OCI-LY1 (cell line): ENCODE data around the gene GJC3.

Source experiments
- H2AFZ ChIP-seq: fragments of 200-600 bp; sonication (generic), shearing (Covaris generic); 2 replicates; pipeline ENCODE4 v1.6.0; 2014; ENCODE audit warnings: antibody characterized with exemption, mild to moderate bottlenecking, low read length
- H3F3A ChIP-seq: fragments of 200-600 bp; sonication (generic), shearing (Covaris generic); 2 replicates; pipeline ENCODE4 v1.6.0; 2014; ENCODE audit warnings: mild to moderate bottlenecking, antibody characterized with exemption, low read length, moderate library complexity; ENCODE audit not compliant: insufficient read depth
- H3K27ac ChIP-seq: fragments of 200-600 bp; sonication (generic); 2 replicates; pipeline ENCODE4 v1.5.1; 2014; ENCODE audit warnings: low read length, mixed run types, mild to moderate bottlenecking, low read depth; ENCODE audit not compliant: poor library complexity, severe bottlenecking
- H3K27me3 ChIP-seq: fragments of 200-600 bp; sonication (generic); 2 replicates; pipeline ENCODE4 v1.6.0; 2014; ENCODE audit warnings: antibody characterized with exemption, mild to moderate bottlenecking, low read length, moderate library complexity; ENCODE audit not compliant: insufficient read depth
- H3K36me3 ChIP-seq: fragments of 200-600 bp; sonication (generic); 2 replicates; pipeline ENCODE4 v1.6.1; 2014; ENCODE audit warnings: mild to moderate bottlenecking, antibody characterized with exemption, low read length, moderate library complexity, mixed read lengths; ENCODE audit not compliant: insufficient read depth
- H3K4me1 ChIP-seq: fragments of 200-600 bp; sonication (generic); 2 replicates; pipeline ENCODE4 v1.5.1; 2014; ENCODE audit warnings: mild to moderate bottlenecking, low read length, moderate library complexity; ENCODE audit not compliant: insufficient read depth, severe bottlenecking
- H3K4me2 ChIP-seq: fragments of 200-600 bp; sonication (generic), shearing (Covaris generic); 2 replicates; pipeline ENCODE4 v1.6.1; 2014; ENCODE audit warnings: low read length
- H3K4me3 ChIP-seq: fragments of 200-600 bp; sonication (generic); 2 replicates; pipeline ENCODE4 v1.5.1; 2014; ENCODE audit warnings: low read length, low read depth, mild to moderate bottlenecking, mixed read lengths; ENCODE audit not compliant: poor library complexity, severe bottlenecking
- H3K79me2 ChIP-seq: fragments of 200-600 bp; shearing (Covaris generic); 2 replicates; pipeline ENCODE4 v1.6.1; 2016; ENCODE audit warnings: mixed run types, low read length, mixed read lengths; ENCODE audit not compliant: insufficient read depth
- H3K9ac ChIP-seq: fragments of 200-600 bp; sonication (generic), shearing (Covaris generic); 2 replicates; pipeline ENCODE4 v1.6.1; 2014; ENCODE audit warnings: mild to moderate bottlenecking, low read length, mixed read lengths
- H3K9me2 ChIP-seq: fragments of 200-600 bp; sonication (generic), shearing (Covaris generic); 2 replicates; pipeline ENCODE4 v1.6.1; 2014; ENCODE audit warnings: low read depth, mild to moderate bottlenecking, low read length, mixed read lengths
- H3K9me3 ChIP-seq: fragments of 200-600 bp; shearing (Covaris generic); 2 replicates; pipeline ENCODE4 v1.6.1; 2014; ENCODE audit warnings: low read length, mixed read lengths
- H4K20me1 ChIP-seq: fragments of 200-600 bp; sonication (generic), shearing (Covaris generic); 2 replicates; pipeline ENCODE4 v1.6.0; 2016; ENCODE audit warnings: mild to moderate bottlenecking, low read length; ENCODE audit not compliant: insufficient read depth
- CTCF ChIP-seq: fragments of 200-600 bp; sonication (generic), shearing (Covaris generic); IDR thresholded peaks from 2 replicates; pipeline ENCODE4 v1.5.1; 2017; ENCODE audit warnings: mild to moderate bottlenecking, antibody characterized with exemption, low read length, moderate library complexity, mixed read lengths
- EZH2 ChIP-seq: fragments of 200-600 bp; sonication (generic), shearing (Covaris generic); IDR thresholded peaks from 2 replicates; pipeline ENCODE4 v1.8.0; 2017; ENCODE audit warnings: borderline replicate concordance, mixed run types, mild to moderate bottlenecking, antibody characterized with exemption, low read length, moderate library complexity, mixed read lengths

Gene GJC3

DNA sequence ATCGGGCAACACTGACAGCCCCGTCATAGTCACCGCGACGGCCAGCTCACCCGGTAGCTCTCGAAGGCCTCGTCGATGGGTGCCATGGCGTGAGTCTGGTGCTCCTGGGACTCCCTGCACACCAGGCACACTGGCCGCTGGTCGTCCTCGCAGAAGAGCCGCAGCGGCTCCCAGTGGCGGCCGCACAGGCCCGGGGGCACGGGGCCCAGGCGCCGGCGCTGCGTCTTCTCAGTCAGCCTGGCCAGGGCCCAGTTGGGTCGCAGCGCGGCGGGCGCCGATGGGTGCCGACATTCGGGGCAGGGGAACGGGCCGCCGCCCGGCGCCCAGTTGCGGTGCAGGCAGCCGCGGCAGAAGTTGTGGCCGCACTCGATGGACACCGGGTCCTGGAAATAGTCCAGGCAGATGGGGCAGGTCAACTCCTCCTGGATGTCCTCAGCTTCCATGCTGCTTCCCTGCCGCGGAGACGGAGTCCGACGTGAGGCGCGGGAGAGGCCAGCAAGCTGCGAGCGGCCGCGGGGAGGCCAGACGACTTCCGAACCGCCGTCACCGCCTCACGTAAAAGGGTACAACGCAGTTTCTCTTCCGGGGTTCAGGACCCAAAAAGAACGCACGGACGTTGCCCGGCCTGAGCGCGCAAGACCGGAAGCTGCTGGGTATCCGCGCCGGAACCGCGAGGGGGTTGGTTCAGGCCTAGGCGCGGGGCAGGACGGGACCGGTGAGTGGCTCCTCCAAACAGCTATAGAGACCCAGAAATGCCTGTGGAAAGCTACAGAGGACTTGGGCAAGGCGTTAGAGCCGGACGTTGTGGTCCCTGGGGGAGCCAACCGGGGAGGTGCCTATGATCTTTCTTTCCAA lies 10.2 kb downstream of the GJC3 start, which contains the start of gene TRIM4:
TRIM4 (minus strand) TSS at position 572 of the 855 bp plus-strand sequence; CDS start at position 443, 129 bp downstream.
- peak within 1 kb of the TSS; percentile 31 for H3K27ac ChIP-seq

GRCh38 chr7:99910976-99911375 lies 18.4 kb downstream of the GJC3 start:
- Histone ChIP-seq H3K27me3 (no peaks in the 10 kb centered on the region), H3K4me2 (no peak overlapping the region), H3K4me3 (no peak overlapping the region), H3K9me2 (no peaks in the 10 kb centered on the region), H2AFZ (no peak overlapping the region), H3K9ac (no peak overlapping the region), H3K4me1 (no peaks in the 10 kb centered on the region), H3F3A (no peaks in the 10 kb centered on the region), H3K79me2 (peaks cover 13% of the 10 kb centered on the region; the same call in 1 of the 2 replicates), H4K20me1 (no peaks in the 10 kb centered on the region), H3K36me3 (peaks cover 56% of the 10 kb centered on the region), H3K27ac (no peak overlapping the region), H3K9me3 (no peaks in the 10 kb centered on the region)
- no peak for TF ChIP-seq EZH2
- TF ChIP-seq CTCF, result no peak

More for the DNA sequence above, 10.2 kb downstream of the GJC3 start, which contains the start of gene TRIM4:
- Histone ChIP-seq H3K79me2 (peaks cover 16% of the 10 kb centered on the region), H3K36me3 (peaks cover 29% of the 10 kb centered on the region), H3K4me3 (peak within 1 kb of the TSS; percentile 79), H3K9me3 (0 out of 2 replicates have a peak, but pooled peaks cover 4% of the 10 kb centered on the region), H3K9ac (peak within 1 kb of the TSS; percentile 85), H3F3A (no peaks in the 10 kb centered on the region), H3K9me2 (no peaks in the 10 kb centered on the region), H3K4me2 (peak within 1 kb of the TSS; percentile 83), H2AFZ (peak within 1 kb of the TSS; percentile 72), H3K27me3 (no peaks in the 10 kb centered on the region), H4K20me1 (no peaks in the 10 kb centered on the region), H3K4me1 (peaks cover 27% of the 10 kb centered on the region)
- TF ChIP-seq CTCF (0 out of 2 replicates have a peak, but pooled peaks have one; percentile 30), EZH2 (no peak)

DNA sequence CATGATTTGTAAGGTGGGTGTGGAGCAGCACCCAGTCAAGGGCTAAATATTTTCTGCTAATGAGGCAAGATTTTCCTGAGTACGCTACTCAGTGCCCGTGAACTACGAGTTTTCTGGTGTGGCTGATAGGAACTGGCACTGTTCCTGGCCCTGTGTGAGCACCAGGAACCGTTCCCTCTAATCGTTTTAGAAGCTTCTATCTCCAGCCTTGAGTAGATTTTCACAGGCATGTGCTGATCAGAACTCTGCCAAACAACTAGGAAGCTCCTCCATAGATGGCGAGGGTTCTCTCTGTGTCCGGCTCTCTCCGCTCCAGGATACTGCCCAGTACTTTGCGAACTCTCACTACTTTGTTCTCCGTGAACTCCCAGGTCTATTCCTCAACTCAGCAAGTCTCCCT lies 27.8 kb downstream of the GJC3 start:
- Histone ChIP-seq H2AFZ (no peak overlapping the region), H3K27ac (no peak overlapping the region), H3K4me1 (no peaks in the 10 kb centered on the region), H3K9ac (no peak overlapping the region), H3K9me2 (no peaks in the 10 kb centered on the region), H3K79me2 (no peaks in the 10 kb centered on the region), H3K4me2 (no peak overlapping the region), H3K27me3 (no peaks in the 10 kb centered on the region), H3F3A (no peaks in the 10 kb centered on the region), H3K36me3 (peaks cover 65% of the 10 kb centered on the region), H3K4me3 (no peak overlapping the region), H3K9me3 (no peaks in the 10 kb centered on the region), H4K20me1 (no peaks in the 10 kb centered on the region)
- TF ChIP-seq EZH2 (no peak), CTCF (no peak)
